Ovary (tissue), 3 donors: Measurements from ENCODE around the gene RPL31.

Experiments used
- POLR2A ChIP-seq: fragments of 450-650 bp; IDR thresholded peaks from one replicate; pipeline ENCODE4 v1.6.1; 2017; ENCODE audit warnings: antibody characterized with exemption, mild to moderate bottlenecking, moderate library complexity
- TF ChIP-seq, protein P1 (sequence below), 3 donors: fragments of 450-650 bp in 2 of 3; fragments of 200-600 bp in 1 of 3; IDR thresholded peaks; one replicate each; pipeline versions ENCODE4 v1.5.1 to v1.8.0; 2016 to 2022; ENCODE audit warnings: antibody characterized with exemption in 3 of 3, mild to moderate bottlenecking in 1 of 3
- donor health status: DM: no; HTN: no; CAD: no.

DNA sequence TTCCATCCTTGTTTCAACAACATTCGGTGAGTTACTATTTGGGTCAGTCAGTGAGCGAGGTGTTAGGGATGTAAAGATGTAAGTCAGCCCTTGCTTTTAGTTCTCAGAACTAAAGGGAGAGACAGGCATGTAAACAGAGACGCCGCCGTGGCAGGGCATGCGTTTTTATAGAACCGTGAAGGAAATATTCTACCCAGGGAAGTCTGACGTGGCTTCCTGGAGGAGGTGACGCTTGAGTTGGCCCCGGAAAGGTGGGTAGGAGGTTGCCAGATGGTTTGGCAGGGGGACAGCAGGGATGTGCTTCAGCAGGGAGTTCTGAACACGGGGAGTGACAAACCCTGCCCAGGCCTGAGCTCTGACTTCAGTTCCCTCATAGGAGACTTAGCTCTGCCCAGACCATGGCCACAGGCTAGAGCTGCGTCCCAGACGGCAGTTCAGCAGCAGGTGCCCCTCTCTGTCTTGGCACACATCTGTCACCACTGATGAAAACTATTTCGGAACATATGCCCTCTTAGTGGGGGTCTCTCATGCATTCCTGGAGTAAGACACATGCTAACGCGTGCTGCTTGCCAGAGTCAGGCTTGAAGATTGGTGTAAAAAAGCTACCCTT is 23.4 kb upstream of the RPL31 start:
- TF ChIP-seq, protein P1, sequence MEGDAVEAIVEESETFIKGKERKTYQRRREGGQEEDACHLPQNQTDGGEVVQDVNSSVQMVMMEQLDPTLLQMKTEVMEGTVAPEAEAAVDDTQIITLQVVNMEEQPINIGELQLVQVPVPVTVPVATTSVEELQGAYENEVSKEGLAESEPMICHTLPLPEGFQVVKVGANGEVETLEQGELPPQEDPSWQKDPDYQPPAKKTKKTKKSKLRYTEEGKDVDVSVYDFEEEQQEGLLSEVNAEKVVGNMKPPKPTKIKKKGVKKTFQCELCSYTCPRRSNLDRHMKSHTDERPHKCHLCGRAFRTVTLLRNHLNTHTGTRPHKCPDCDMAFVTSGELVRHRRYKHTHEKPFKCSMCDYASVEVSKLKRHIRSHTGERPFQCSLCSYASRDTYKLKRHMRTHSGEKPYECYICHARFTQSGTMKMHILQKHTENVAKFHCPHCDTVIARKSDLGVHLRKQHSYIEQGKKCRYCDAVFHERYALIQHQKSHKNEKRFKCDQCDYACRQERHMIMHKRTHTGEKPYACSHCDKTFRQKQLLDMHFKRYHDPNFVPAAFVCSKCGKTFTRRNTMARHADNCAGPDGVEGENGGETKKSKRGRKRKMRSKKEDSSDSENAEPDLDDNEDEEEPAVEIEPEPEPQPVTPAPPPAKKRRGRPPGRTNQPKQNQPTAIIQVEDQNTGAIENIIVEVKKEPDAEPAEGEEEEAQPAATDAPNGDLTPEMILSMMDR (IDR thresholded peaks at IDR 0.05) = no peak
- no peak for TF ChIP-seq POLR2A
